ENCODE data around the gene GMDS. TPM values are rescaled to one million over a fixed set of nuclear protein-coding genes. Genes with fewer than 3 reads are reported as not detected.

The GMDS gene
- total RNA-seq: 23.2 and 30.9 TPM in 2 replicates

- Histone ChIP-seq H3K4me1 (ENCODE audit: insufficient read depth, low read length) (peaks cover 11% of the 10 kb centered on the region), H4K20me1 (ENCODE audit: insufficient read depth, low read length) (peaks cover 4% of the 10 kb centered on the region), H3K36me3 (ENCODE audit: insufficient read depth, low read length) (peaks cover 6% of the 10 kb centered on the region), H3K4me3 (ENCODE audit: insufficient read depth, low read length) (peak within 1 kb of the TSS; percentile 99), H3K79me2 (ENCODE audit: insufficient read depth, low read length) (peaks cover 54% of the 10 kb centered on the region), H3K27ac (ENCODE audit: low read depth, low read length) (peak within 1 kb of the TSS; percentile 95), H3K9me3 (ENCODE audit: low read depth, low read length) (no peaks in the 10 kb centered on the region), H3K4me2 (ENCODE audit: insufficient read depth, low read length) (peak within 1 kb of the TSS; percentile 96), H3K27me3 (ENCODE audit: insufficient read depth, low read length) (no peaks in the 10 kb centered on the region), H2AFZ (ENCODE audit: low read length) (peak within 1 kb of the TSS; percentile 96)
- TF ChIP-seq CTCF (IDR thresholded peaks at IDR 0.05; ENCODE audit: extremely low read depth, low read depth, low read length): no peak
- peak; percentile 99 for DNase-seq (ENCODE audit: insufficient read length, low spot score, missing footprints)
These were observed at the start of gene GMDS for GRCh38 chr6:2245103-2245876. GMDS (minus strand) TSS chr6:2245605.

GRCh38 chr6:2285510-2285909 lies 40.1 kb upstream of the GMDS start:
- Histone ChIP-seq H2AFZ (ENCODE audit: low read length) (no peak overlapping the region), H3K27me3 (ENCODE audit: insufficient read depth, low read length) (no peaks in the 10 kb centered on the region), H3K9me3 (ENCODE audit: low read depth, low read length) (no peaks in the 10 kb centered on the region), H3K4me1 (ENCODE audit: insufficient read depth, low read length) (no peaks in the 10 kb centered on the region), H4K20me1 (ENCODE audit: insufficient read depth, low read length) (no peaks in the 10 kb centered on the region), H3K79me2 (ENCODE audit: insufficient read depth, low read length) (no peaks in the 10 kb centered on the region), H3K27ac (ENCODE audit: low read depth, low read length) (no peak overlapping the region), H3K4me3 (ENCODE audit: insufficient read depth, low read length) (no peak overlapping the region), H3K36me3 (ENCODE audit: insufficient read depth, low read length) (no peaks in the 10 kb centered on the region), H3K4me2 (ENCODE audit: insufficient read depth, low read length) (no peak overlapping the region)
- no peak for TF ChIP-seq CTCF (IDR thresholded peaks at IDR 0.05; ENCODE audit: extremely low read depth, low read depth, low read length)
- no peak for DNase-seq (ENCODE audit: insufficient read length, low spot score, missing footprints)

GRCh38 chr6:2275892-2276242 lies 30.5 kb upstream of the GMDS start:
- no peak for TF ChIP-seq CTCF (IDR thresholded peaks at IDR 0.05; ENCODE audit: extremely low read depth, low read depth, low read length)
- no peaks in the 10 kb centered on the region for H3K36me3 ChIP-seq (ENCODE audit: insufficient read depth, low read length)
- peaks cover 18% of the 10 kb centered on the region for H3K4me1 ChIP-seq (ENCODE audit: insufficient read depth, low read length)
- no peaks in the 10 kb centered on the region for H3K79me2 ChIP-seq (ENCODE audit: insufficient read depth, low read length)
- H3K27me3 ChIP-seq (ENCODE audit: insufficient read depth, low read length): no peaks in the 10 kb centered on the region
- DNase-seq (ENCODE audit: insufficient read length, low spot score, missing footprints): no peak
- no peaks in the 10 kb centered on the region for H4K20me1 ChIP-seq (ENCODE audit: insufficient read depth, low read length)
- H3K4me3 ChIP-seq (ENCODE audit: insufficient read depth, low read length): no peak overlapping the region
- peak overlapping the region; percentile 68 for H3K4me2 ChIP-seq (ENCODE audit: insufficient read depth, low read length)
- H3K27ac ChIP-seq (ENCODE audit: low read depth, low read length): peak overlapping the region; percentile 87
- H2AFZ ChIP-seq (ENCODE audit: low read length): peak overlapping the region; percentile 70
- H3K9me3 ChIP-seq (ENCODE audit: low read depth, low read length): no peaks in the 10 kb centered on the region

- peak overlapping the region; percentile 68 for H3K4me2 ChIP-seq (ENCODE audit: insufficient read depth, low read length)
- no peaks in the 10 kb centered on the region for H4K20me1 ChIP-seq (ENCODE audit: insufficient read depth, low read length)
- H3K36me3 ChIP-seq (ENCODE audit: insufficient read depth, low read length): no peaks in the 10 kb centered on the region
- TF ChIP-seq CTCF (IDR thresholded peaks at IDR 0.05; ENCODE audit: extremely low read depth, low read depth, low read length): no peak
- peak; percentile 77 for DNase-seq (ENCODE audit: insufficient read length, low spot score, missing footprints)
- peak overlapping the region; percentile 87 for H3K27ac ChIP-seq (ENCODE audit: low read depth, low read length)
- H3K79me2 ChIP-seq (ENCODE audit: insufficient read depth, low read length): no peaks in the 10 kb centered on the region
- no peaks in the 10 kb centered on the region for H3K27me3 ChIP-seq (ENCODE audit: insufficient read depth, low read length)
- H3K9me3 ChIP-seq (ENCODE audit: low read depth, low read length): no peaks in the 10 kb centered on the region
- peaks cover 18% of the 10 kb centered on the region for H3K4me1 ChIP-seq (ENCODE audit: insufficient read depth, low read length)
- no peak overlapping the region for H3K4me3 ChIP-seq (ENCODE audit: insufficient read depth, low read length)
- H2AFZ ChIP-seq (ENCODE audit: low read length): peak overlapping the region; percentile 83
These were observed 29.8 kb upstream of the GMDS start for GRCh38 chr6:2274981-2275891.
